ENCODE results near the gene MPP1.

- TF ChIP-seq CTCF (IDR thresholded peaks at IDR 0.05; ENCODE audit: low read depth, low read length) (no peak), MAX (IDR thresholded peaks at IDR 0.05; ENCODE audit: low read depth, low read length) (no peak)
Measured at GRCh38 chrX:154775419-154776349, 29.6 kb downstream of the MPP1 start.

Data from NB4 (cell line).